Activated CD4-positive, alpha-beta T cell treated with anti-CD3 and anti-CD28 coated beads, Interleukin-2, Interleukin-6, amounts not matched to agents 100 ng/mL and 50 ng/mL, durations not matched to agents 16 hours and 8 hours (primary cell): ENCODE measurements around the gene SH3TC2.

Source experiments
- DNase-seq: peaks from one replicate; pipeline ENCODE4 v3.0.0-alpha.2; 2020

Gene SH3TC2

DNA sequence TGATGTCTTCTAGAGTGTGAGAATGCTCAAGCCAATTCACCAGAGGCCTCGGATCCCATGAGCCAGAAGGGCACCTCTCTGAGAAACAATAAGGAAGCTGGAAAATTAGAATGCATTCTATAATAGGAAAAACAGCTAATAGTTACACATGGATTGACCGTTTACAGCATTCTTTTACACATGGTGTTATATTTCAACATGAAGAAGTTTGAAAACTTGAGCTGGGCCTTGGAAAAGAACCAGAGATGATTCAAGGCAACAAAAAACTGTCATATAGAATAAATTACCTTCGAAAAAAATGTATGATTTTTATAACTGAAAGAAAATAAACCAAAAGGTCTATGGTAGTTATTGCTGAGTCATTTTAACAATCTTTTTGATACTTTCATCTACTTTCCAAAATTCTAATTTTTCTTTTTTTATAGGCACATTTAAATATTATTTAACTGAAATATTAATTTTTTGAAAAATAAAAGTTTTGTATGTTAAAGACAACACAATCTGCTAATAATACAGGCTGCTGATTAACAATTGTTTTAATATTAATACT lies 6.2 kb downstream of the SH3TC2 start:
- DNase-seq, result no peak

GRCh38 chr5:149054416-149054815 lies 8.4 kb downstream of the SH3TC2 start:
- no peak for DNase-seq

GRCh38 chr5:149053072-149053695 lies 9.7 kb downstream of the SH3TC2 start:
- no peak for DNase-seq

DNA sequence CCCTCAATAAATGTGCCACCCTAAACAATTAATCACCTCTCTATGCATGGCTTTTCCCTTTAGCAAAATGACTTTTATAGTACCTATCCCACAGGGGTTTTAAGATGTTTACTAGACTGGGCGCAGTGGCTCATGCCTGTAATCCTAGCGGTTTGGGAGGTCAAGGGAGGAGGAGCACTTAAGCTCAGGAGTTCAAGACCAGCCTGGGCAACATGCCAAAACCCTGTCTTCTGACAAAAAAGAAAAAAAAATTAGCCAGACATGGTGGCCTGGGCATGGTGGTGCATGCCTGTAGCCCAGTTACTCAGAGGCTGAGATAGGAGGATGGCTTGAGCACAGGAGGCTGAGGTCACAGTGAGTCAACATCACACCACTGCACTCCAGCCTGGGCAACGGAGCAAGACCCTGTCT lies 13.5 kb downstream of the SH3TC2 start:
- no peak for DNase-seq

GRCh38 chr5:149048811-149049210 lies 14.1 kb downstream of the SH3TC2 start:
- DNase-seq, result no peak

- DNase-seq, result no peak
These were observed 15.4 kb downstream of the SH3TC2 start for GRCh38 chr5:149047462-149047861.

GRCh38 chr5:149046196-149046829 lies 16.5 kb downstream of the SH3TC2 start:
- no peak for DNase-seq

GRCh38 chr5:149045089-149045460 lies 17.8 kb downstream of the SH3TC2 start:
- no peak for DNase-seq

DNA sequence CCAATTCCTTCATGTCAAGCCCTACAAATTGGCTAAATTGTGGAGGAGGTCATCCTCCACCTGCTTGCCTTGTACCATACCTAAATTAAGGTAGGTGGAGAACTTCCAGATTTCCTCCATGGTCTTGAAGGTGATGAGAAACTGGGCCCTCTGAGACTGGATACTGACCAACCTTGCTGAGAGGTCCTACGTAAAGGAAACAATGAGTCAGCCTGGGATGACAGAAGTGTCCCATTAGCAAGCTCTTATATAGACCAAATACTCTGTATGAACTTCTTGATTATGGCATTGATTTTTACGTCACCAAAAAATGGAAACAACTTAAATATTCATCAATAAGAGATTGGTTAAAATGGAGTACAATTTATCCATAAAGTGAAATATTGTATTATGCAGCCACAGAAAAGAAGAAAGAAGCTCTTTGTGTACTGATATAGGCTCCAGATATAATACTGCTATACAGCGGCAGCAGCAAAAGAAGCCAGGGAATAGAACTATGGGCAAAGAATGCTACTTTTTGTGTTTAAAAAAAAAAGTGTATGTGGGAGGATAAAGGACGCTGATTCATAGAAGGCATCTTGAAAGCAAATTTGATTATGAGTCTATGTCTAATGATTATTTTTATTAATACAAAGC lies 18.3 kb downstream of the SH3TC2 start:
- no peak for DNase-seq

- no peak for DNase-seq
These were observed 19.2 kb downstream of the SH3TC2 start for GRCh38 chr5:149043641-149044040.

DNA sequence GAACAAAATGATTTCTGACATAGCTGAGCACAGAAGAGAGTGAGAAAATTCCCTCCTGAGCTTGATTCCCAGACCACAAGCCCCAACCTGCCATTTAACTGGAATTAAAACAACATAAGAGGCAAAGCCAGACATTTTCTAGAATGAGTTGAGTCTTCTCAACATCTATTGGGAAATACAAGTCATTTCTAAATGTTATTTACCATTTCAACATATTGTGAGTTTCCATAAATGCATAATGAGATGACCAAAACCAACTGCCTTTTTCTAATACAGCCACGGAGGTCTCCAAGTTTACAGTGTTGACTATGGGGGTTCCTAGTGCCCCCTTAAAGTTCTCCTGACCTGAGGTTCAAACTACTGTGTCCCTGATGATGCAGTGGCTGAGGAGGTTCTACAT lies 20.0 kb downstream of the SH3TC2 start:
- DNase-seq, result no peak

- no peak for DNase-seq
These were observed 21.6 kb downstream of the SH3TC2 start for GRCh38 chr5:149041242-149041641.

GRCh38 chr5:149040421-149040820 lies 22.4 kb downstream of the SH3TC2 start:
- no peak for DNase-seq

GRCh38 chr5:149039506-149039905 lies 23.4 kb downstream of the SH3TC2 start:
- DNase-seq, result no peak

DNA sequence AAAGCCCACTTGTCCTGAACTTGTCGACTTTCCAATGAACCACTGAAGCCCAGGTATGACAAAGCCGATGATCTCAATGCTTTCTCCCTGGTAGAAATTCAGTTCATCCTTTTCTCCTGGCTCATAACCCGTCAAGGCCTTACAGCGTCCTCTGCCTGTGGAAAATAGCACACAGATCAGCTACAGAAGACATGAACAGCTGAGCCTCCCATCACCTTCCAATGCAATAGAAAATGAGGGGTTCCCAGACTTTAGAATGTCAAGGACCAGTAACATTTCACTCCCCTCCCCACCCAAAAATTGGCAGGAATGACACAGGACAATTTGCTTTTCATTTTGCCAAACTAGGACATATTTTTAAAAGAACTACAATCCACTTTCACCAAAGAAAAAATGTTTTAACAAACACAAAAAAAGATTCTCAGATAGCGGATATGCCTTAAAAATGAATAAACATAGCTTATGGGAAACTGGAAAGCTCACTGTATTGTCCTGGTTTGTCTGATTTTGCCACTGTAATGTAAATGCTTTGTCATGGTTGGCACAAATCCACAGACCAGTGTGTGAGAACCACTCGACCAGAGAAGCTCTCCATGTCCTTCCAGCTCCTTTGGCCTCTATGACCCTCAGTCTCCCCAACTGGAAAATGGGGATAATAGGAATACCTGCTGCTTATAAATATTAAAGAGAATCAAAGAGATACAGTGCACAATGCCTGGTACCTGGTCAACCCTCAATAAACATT lies 24.4 kb downstream of the SH3TC2 start:
- no peak for DNase-seq

DNA sequence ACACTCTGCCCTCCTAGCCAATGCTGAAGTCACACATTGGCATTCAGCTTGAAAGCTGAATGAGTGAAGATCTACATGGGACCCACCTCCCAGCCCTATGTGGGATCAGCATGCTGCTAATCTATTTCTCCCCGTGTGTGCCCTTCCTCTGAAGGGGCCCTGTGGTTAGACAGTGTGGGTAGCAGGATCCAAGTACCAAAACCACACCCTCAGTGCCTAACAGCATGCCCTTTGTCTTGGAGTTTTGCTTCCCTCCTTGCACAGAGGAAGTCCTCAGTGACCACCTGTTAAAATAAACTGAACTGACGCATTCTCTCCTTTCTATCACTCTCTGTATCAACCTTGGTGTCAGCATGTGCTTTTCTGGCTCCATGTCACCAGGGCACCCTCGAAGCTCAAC lies 25.0 kb downstream of the SH3TC2 start:
- peak; percentile 30 for DNase-seq

- no peak for DNase-seq
These were observed 25.9 kb downstream of the SH3TC2 start for GRCh38 chr5:149036970-149037369.

DNA sequence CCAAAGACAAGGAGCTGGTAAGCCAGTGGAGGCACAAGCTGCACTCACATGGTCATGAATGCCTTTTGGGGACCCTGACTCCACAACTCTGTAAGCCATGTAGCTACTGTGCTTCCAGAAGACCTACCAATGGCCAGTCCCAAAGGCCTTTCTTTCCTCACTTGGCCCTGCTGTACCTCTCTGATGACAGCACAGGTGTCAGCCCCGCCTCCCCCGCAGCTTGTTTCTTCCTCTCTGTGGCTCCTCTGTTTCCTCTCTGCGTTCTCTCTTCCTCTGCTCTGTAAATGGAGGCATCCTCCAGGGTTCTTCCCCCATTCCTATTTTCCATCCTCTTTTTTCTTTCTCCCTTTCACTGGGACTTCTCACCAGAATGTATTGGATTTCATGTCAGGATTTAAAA lies 26.7 kb downstream of the SH3TC2 start:
- DNase-seq, result no peak

DNA sequence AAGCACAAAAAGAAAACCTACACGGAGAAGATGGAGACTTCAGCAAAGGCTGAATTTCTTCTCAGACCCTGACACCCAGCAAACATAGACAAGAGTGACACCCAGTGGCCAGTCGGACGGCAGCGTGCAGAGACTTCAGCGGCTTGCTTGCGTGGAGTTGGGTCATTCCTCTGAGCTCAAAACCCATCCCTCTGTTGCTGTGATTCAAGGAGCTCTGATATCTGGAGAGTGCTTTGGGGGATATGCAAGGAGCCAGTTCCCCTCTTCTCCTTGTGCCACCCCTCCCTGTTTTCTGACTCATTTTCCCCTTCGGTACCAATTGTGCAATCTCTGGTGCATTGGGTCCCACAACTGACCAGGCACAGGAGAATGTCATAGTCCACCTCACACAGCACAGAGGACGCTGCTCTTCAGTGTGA lies 27.5 kb downstream of the SH3TC2 start:
- peak; percentile 77 for DNase-seq

DNA sequence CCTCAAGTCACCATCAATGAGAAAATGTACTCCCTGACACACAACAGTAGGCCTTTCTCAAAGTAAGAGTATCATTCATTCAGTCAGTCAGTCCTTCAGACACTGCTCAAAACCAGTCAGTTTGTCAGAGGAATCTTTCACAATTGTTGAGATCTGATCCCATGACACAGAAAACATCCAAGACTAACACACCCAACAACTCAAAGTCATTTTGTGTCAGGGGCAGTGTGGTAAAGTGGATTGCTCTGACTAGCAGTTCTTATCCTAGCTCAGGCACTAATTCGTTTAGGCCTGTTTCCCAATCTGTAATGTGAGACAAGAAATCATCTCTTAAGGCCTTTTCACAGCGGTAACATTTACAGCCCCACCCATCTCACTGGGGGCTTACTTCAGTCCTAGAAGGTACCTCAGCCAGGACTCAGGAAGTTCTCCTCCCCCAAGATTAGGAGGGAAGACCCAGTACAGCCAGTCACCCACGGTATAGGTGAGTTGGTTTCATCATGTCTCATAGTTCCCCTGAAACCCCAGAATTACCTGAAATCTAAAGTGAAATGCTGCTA lies 31.9 kb downstream of the SH3TC2 start:
- no peak for DNase-seq

DNA sequence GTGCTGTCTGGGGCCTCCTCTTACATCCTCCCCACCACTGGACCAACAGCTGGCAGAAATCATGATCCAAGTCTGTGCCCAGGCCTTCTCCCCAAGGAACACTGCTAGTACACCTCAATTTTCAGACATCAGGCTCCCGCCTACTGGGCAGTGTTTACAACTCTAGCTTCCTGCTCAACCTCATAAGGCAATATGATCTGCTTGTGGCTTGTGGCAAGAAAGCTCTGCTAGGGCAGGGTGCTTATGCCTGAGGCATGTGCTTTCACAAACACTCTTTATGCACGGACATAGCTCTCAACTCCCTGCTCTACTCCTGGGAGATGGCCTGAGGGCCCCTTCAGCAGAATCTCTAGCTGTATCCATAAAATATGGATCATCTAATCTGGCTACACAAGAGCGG lies 32.5 kb downstream of the SH3TC2 start:
- DNase-seq, result no peak

- DNase-seq, result no peak
These were observed 33.9 kb downstream of the SH3TC2 start for GRCh38 chr5:149028984-149029383.

GRCh38 chr5:149028161-149028560 lies 34.7 kb downstream of the SH3TC2 start:
- DNase-seq, result no peak
